GM10266 (cell line): Measurements from ENCODE around the gene TMPRSS3.

ENCODE experiments used
- DNase-seq: peaks from one replicate; pipeline ENCODE4 v3.0.0; 2012; ENCODE audit errors: extremely low spot score
- TF ChIP-seq, protein P1 (sequence below): IDR thresholded peaks from 2 replicates; pipeline ENCODE4 v1.5.1; 2012; ENCODE audit warnings: mild to moderate bottlenecking, low read depth; ENCODE audit not compliant: control insufficient read depth, insufficient read depth; ENCODE audit errors: missing control alignments

The TMPRSS3 gene

DNA sequence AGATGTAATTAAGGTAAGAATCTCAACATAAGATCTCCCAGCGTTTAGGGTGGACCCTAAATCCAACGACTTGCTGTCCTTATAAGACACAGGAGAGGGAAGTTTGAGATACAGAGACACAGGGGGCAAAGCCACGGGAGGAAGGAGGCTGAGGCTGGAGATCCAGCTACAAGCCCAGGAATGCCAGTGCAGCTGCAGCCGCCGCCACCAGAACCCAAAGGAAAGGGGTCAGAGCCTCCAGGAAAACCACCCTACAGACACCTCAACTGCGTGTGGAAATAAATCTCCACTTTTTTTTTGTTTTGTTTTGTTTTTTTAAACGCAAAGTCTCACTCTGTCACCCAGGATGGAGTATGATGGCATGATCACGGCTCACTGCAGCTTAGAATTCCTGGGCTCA, 17.4 kb downstream of the TMPRSS3 start:
- TF ChIP-seq, protein P1, sequence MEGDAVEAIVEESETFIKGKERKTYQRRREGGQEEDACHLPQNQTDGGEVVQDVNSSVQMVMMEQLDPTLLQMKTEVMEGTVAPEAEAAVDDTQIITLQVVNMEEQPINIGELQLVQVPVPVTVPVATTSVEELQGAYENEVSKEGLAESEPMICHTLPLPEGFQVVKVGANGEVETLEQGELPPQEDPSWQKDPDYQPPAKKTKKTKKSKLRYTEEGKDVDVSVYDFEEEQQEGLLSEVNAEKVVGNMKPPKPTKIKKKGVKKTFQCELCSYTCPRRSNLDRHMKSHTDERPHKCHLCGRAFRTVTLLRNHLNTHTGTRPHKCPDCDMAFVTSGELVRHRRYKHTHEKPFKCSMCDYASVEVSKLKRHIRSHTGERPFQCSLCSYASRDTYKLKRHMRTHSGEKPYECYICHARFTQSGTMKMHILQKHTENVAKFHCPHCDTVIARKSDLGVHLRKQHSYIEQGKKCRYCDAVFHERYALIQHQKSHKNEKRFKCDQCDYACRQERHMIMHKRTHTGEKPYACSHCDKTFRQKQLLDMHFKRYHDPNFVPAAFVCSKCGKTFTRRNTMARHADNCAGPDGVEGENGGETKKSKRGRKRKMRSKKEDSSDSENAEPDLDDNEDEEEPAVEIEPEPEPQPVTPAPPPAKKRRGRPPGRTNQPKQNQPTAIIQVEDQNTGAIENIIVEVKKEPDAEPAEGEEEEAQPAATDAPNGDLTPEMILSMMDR, result no peak
- no peak for DNase-seq

DNA sequence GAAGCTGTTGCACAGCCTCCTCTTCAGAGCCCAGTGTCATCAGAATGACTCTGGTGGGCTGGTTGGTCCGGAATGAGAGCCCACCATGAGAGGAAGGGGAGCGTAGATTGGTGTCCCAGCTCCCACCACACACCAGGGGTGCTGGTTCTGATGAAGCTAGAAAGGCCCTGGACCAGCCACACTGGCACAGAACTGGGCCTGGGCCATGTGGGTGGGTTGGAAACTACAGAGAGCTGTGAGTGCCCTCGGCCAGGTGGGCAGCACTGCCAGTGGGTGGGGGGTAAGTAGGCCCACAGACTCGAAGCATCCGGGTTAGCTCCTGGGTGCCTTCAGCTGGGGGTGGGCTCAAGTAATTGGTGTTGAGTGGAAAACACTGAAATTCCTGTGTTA, 17.9 kb downstream of the TMPRSS3 start:
- no peak for DNase-seq
- TF ChIP-seq, protein P1, result no peak

DNA sequence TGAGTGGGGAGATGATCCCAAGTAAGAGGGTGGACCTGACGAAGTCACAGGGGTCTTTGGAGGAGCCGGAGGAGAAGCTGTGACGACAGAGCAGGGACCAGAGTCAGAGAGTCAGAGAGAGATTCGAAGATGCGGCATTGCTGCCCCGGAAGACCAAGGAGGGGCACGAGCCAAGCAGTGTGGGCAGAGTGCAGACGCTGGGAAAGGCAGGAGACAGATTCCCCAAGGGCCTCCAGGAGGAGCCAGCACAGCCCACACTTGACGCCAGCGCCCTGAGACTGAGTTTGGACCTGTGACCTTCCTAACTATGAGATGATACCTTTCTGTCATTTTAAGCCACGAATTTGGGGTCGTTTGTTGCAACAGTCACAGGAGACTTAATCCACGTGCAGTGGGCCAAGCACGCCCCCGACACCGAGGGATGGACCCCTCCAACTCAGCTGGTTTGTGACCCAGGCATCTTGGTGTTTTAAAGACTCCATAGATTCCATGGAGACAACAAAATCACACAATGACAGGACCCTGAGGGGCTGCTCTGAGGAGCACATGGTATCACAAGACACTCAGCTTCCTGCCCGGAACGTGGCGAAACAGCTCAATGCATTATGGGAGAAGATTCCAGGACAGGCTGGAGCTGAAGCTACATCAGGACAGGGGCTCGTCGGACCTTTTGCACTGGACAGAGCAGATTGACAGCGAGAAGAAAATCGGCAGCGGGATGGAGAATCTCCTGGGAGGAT, 18.5 kb downstream of the TMPRSS3 start:
- DNase-seq, result no peak
- TF ChIP-seq, protein P1, result no peak

DNA sequence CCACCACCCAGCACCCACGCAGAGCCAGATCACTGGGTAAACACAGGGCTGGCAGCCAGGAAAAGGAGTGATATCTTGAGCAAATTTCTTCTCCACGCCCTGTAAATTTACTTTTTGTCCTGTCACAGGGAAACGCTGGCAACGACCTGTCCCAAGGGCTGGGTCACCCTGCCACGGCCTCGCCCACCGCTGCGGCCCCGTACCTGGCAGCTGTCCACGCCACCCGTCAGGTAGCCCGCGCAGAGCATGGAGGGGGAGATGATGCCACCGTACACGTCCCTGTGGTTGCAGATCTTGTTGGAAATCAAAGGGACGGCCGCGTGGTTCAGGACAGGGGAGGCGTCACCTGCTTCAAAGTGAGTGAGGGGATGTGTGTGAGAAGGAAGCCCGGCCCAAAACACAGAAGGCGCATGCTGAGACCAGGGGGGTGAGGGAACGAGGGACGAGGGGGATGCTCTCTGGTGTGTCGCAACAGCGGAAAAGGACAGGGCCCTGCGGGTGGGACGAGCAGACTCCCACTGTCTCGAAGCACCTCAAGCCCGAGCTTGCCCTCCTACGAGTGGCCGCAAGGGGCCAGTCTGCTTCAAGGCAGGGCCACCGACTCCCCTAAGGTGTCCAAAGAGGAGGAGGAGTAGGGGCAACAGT, 19.4 kb downstream of the TMPRSS3 start:
- TF ChIP-seq, protein P1, result no peak
- no peak for DNase-seq

DNA sequence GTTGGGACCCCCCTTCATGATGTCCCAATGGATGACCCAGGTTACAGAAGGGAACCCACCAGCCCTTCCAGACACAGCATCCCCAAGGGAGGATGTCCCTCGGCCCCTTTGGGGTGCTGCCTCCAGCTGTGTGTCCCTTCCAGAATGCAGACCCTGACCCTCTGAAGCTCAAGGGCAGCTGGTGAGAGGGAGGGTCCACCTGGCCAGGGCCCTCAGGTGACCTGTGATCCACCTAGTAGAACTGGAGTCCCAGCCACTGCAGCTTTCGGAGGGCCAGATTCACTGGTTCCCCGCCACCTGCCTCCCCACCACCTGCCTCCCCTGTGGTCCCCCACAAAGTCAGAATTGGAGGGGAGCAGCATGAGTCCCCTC, 19.9 kb downstream of the TMPRSS3 start:
- TF ChIP-seq, protein P1, result no peak
- no peak for DNase-seq

DNA sequence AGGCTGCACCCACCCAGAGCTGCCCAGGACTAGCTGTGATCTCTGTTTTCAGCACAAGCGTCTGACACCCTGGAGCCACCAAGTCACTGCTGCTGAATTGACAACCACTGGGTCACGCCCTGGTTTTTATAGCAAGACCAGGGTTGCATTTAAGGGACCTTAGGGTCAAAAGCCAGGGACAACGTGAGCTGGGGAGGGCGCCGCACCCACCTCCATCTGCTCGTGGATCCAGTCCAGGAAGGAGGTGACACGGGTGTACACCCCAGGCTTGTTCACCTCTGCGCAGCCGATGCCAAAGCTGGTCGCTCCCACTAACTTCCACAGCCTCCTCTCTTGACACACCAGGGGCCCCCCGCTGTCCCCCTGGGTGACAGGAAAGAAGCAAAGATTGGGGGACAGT, 20.3 kb downstream of the TMPRSS3 start:
- DNase-seq, result no peak

DNA sequence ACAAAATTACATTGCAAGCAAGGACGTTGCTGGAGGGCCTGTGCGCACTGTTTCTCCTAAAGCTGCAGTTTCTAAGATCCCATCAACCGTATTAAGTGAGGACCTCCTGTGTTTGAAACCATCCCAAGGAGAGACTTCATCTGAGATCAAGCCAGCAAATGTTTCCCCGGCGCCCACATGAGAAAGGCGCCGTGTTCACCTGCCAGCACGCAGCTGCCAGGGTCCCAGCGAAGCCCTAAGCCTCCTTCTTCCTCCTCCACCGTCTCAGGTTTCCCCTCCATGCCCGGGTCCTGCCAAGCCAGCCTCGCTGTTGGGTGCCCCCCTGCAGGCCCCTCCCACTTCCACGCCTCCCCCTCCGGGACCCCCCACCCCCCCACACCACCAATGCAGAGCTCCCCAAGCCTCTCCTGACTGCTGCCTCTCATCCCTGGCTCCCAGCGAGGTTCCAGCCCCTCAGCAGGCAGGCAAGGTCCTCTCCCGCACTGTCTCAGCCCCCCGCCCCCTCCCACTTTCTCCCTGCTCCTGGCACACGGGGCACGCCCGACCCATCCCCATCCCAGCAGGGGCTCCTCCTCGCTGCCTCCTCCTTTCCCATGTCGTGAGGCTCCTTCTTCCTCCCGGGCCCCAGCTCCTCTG, 20.9 kb downstream of the TMPRSS3 start:
- TF ChIP-seq, protein P1, result no peak
- no peak for DNase-seq

More for the DNA sequence above, 20.3 kb downstream of the TMPRSS3 start:
- TF ChIP-seq, protein P1, result no peak
